Breast epithelium (tissue), 3 donors: ENCODE results near the gene DNAH17.

Experiments used
- POLR2A ChIP-seq: fragments of 450-650 bp; IDR thresholded peaks from one replicate; pipeline ENCODE4 v1.6.1; 2016; ENCODE audit warnings: antibody characterized with exemption, mild to moderate bottlenecking, moderate library complexity
- TF ChIP-seq, protein P1 (sequence below), 3 donors: fragments of 450-650 bp; IDR thresholded peaks; one replicate each; pipeline ENCODE4 v1.5.1; 2016 to 2017; ENCODE audit warnings: antibody characterized with exemption in 3 of 3, mild to moderate bottlenecking in 3 of 3, moderate library complexity in 3 of 3

DNA sequence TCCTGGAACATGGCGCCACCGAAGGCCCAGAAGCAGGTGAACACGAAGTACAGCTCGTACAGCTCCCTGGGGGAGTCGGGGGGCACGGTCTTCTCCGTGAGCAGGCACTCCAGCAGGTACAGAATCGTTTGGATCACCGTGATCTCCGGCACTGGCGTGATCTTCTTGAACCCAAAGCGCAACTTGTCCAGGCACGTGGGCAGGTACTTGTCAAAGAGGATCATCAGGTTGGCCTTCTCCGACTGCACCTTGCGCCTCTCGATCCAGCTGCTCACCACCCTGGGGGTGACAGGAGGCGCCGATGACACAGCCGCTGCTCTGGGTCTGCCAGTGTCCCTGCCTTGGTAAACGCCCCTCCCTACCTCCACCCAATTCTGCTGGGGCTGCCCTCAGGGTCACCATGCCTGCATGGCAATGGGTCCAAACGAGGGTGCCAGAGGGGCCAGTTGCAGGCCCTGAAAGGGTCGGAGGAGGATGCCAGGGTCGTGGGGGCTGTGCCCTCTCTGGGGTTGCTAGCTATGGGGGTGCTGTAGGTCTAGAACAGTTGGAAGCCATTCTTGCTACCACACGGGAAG is 90.9 kb downstream of the DNAH17 start:
- TF ChIP-seq, protein P1, sequence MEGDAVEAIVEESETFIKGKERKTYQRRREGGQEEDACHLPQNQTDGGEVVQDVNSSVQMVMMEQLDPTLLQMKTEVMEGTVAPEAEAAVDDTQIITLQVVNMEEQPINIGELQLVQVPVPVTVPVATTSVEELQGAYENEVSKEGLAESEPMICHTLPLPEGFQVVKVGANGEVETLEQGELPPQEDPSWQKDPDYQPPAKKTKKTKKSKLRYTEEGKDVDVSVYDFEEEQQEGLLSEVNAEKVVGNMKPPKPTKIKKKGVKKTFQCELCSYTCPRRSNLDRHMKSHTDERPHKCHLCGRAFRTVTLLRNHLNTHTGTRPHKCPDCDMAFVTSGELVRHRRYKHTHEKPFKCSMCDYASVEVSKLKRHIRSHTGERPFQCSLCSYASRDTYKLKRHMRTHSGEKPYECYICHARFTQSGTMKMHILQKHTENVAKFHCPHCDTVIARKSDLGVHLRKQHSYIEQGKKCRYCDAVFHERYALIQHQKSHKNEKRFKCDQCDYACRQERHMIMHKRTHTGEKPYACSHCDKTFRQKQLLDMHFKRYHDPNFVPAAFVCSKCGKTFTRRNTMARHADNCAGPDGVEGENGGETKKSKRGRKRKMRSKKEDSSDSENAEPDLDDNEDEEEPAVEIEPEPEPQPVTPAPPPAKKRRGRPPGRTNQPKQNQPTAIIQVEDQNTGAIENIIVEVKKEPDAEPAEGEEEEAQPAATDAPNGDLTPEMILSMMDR (IDR thresholded peaks at IDR 0.05), result no peak
- no peak for TF ChIP-seq POLR2A
